HepG2 (cell line): ENCODE data around the gene NUTF2. TPM values are rescaled to one million over a fixed set of nuclear protein-coding genes. Genes with fewer than 3 reads are reported as not detected.

Experiments used
- ARID4A ChIP-seq: sonication (generic); formaldehyde crosslinking; IDR thresholded peaks from 2 replicates; pipeline ENCODE4 v1.5.0; 2020; ENCODE audit warnings: mild to moderate bottlenecking, missing genetic modification reagents, borderline replicate concordance
- ARID5B ChIP-seq: IDR thresholded peaks from 2 replicates; pipeline ENCODE4 v1.4.0; 2020; ENCODE audit warnings: mild to moderate bottlenecking, missing genetic modification reagents
- BORCS8-MEF2B ChIP-seq: sonication (generic); formaldehyde crosslinking; IDR thresholded peaks from 2 replicates; pipeline ENCODE4 v1.8.0; 2022; ENCODE audit warnings: mild to moderate bottlenecking, missing genetic modification reagents
- CEBPB ChIP-seq: IDR thresholded peaks from 2 replicates; pipeline ENCODE4 v1.6.1; 2011; ENCODE audit warnings: low read depth, low read length, improper control_type of control experiment, borderline replicate concordance
- FOXC1 ChIP-seq: sonication (generic); formaldehyde crosslinking; IDR thresholded peaks from 2 replicates; pipeline ENCODE4 v1.8.0; 2022; ENCODE audit warnings: mild to moderate bottlenecking, missing genetic modification reagents, borderline replicate concordance
- KAT2B ChIP-seq: fragments of 150-350 bp; IDR thresholded peaks from 2 replicates; pipeline ENCODE4 v1.6.1; 2014; ENCODE audit warnings: low read depth, low read length, borderline replicate concordance
- MTF2 ChIP-seq: sonication (generic); formaldehyde crosslinking; IDR thresholded peaks from 2 replicates; pipeline ENCODE4 v1.5.0; 2020; ENCODE audit warnings: missing genetic modification reagents, borderline replicate concordance
- POLR2A ChIP-seq, 2 experiments: IDR thresholded peaks; 2 replicates each; pipeline ENCODE4 v1.6.1; 2011; ENCODE audit warnings: low read depth in 2 of 2, low read length in 2 of 2, mild to moderate bottlenecking in 1 of 2, moderate library complexity in 1 of 2; ENCODE audit not compliant: insufficient read depth in 1 of 2
- SATB2 ChIP-seq: sonication (generic); formaldehyde crosslinking; IDR thresholded peaks from 2 replicates; pipeline ENCODE4 v1.5.0; 2020; ENCODE audit warnings: missing genetic modification reagents
- ZNF101 ChIP-seq: sonication (generic); formaldehyde crosslinking; IDR thresholded peaks from 2 replicates; pipeline ENCODE4 v1.4.0; 2020; ENCODE audit warnings: mild to moderate bottlenecking, low read depth, missing genetic modification reagents, borderline replicate concordance
- ZNF501 ChIP-seq: sonication (generic); formaldehyde crosslinking; IDR thresholded peaks from 2 replicates; pipeline ENCODE4 v1.5.1; 2020; ENCODE audit warnings: mild to moderate bottlenecking, moderate library complexity, missing genetic modification reagents
- ZNF589 ChIP-seq: sonication (generic); formaldehyde crosslinking; conservative IDR thresholded peaks from 2 replicates; pipeline ENCODE4 v1.8.0; 2022; ENCODE audit warnings: mild to moderate bottlenecking, moderate library complexity, missing genetic modification reagents
- polyA plus RNA-seq, 8 experiments: library from polyadenylated mRNA; depleted of rRNA in 3 of 8; stranded (reverse) in 7 of 8; unstranded in 1 of 8; fragments of >200 nt; fragmentation: Illumina TruSeq in 4 of 8; extraction: Trizol in 4 of 8; gene quantifications; 2 replicates each; pipeline versions ENCODE4 v1.2.1 to v1.2.3, GENCODE V29; 2011 to 2016; ENCODE audit warnings: low read depth in 4 of 8, missing spikeins in 1 of 8, mixed read lengths in 1 of 8; ENCODE audit not compliant: insufficient read depth in 1 of 8
- total RNA-seq, 5 experiments: library from RNA; depleted of rRNA; stranded (reverse); fragments of >200 nt; fragmentation: Illumina TruSeq; extraction: Trizol; gene quantifications; 2 replicates each; pipeline ENCODE4 v1.2.3, GENCODE V29; 2016; ENCODE audit warnings: low read depth in 1 of 5
- TF ChIP-seq, protein P1 (sequence below): sonication (generic); formaldehyde crosslinking; IDR thresholded peaks from 2 replicates; pipeline ENCODE4 v1.4.0; 2020; ENCODE audit warnings: missing genetic modification reagents
- TF ChIP-seq, protein P2 (sequence below): sonication (generic); formaldehyde crosslinking; IDR thresholded peaks from 2 replicates; pipeline ENCODE4 v1.4.0; 2020; ENCODE audit warnings: mild to moderate bottlenecking, missing genetic modification reagents

NUTF2 gene
- total and polyA plus RNA-seq, 2 of the 13 experiments (the other 11 are each of a cell fraction or from before 2014, with no cell fraction given) = 168 to 214 TPM

DNA sequence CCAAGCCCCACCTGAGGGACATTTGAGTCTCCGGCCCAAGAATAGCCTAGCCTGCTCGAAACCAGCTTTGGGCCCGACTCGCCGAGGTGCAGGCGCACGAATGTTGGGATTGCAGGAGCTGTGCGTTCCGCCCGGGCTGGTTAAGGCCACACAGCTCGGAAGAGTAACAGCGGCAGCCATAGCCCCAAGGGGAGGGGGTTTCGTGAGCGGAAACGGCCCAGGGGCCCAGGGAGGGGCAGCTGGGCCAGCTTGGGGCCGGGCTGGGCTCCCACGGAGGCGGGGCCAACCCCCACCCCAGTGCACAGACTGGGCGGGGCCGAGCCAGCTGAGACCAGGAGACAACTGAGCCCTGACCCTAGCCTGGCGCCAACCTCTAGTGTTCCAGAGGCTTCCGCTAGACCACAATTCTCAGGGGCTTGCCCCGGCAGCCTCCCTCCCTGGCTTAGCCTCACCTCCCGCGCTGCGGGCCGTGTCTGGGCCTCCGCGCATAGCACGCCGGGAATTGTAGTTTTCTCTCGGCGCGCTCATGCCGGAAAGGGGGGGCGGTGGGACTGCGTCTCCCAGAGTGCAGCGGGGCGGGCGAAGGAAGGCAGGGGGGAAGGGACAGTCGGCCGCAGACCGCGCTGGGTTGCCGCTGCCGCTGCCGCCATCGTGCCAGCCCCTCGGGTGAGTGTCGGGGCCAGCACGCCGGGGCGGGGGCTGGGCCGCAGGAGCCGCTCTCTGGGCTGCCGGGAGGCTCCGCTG, at the start of gene NUTF2 (continued):
- TF ChIP-seq ZNF101 (CRISPR knock-in tag) (no peak), MTF2 (no peak), POLR2A (IDR thresholded peaks at IDR 0.05; ENCODE audit: insufficient read depth in 1 of 2, low read depth in 2 of 2, low read length in 2 of 2) (peak in 1 of 2 experiments; percentile 75; a peak in 2 of 4 replicates), ARID4A (CRISPR knock-in tag) (peak; percentile 94), ARID5B (CRISPR knock-in tag) (peak; percentile 79), KAT2B (no peak), CEBPB (no peak), FOXC1 (peak; percentile 31; the same call in 1 of the 2 replicates), ZNF589 (CRISPR knock-in tag) (peak; percentile 94; the same call in 1 of the 2 replicates), ZNF501 (CRISPR knock-in tag) (peak; percentile 91), BORCS8-MEF2B (peak; percentile 77; the same call in 1 of the 2 replicates), SATB2 (peak; percentile 66; the same call in 1 of the 2 replicates)
- TF ChIP-seq, protein P1, sequence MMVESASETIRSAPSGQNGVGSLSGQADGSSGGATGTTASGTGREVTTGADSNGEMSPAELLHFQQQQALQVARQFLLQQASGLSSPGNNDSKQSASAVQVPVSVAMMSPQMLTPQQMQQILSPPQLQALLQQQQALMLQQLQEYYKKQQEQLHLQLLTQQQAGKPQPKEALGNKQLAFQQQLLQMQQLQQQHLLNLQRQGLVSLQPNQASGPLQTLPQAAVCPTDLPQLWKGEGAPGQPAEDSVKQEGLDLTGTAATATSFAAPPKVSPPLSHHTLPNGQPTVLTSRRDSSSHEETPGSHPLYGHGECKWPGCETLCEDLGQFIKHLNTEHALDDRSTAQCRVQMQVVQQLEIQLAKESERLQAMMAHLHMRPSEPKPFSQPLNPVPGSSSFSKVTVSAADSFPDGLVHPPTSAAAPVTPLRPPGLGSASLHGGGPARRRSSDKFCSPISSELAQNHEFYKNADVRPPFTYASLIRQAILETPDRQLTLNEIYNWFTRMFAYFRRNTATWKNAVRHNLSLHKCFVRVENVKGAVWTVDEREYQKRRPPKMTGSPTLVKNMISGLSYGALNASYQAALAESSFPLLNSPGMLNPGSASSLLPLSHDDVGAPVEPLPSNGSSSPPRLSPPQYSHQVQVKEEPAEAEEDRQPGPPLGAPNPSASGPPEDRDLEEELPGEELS = peak; percentile 77
- TF ChIP-seq, protein P2, sequence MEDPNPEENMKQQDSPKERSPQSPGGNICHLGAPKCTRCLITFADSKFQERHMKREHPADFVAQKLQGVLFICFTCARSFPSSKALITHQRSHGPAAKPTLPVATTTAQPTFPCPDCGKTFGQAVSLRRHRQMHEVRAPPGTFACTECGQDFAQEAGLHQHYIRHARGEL (CRISPR knock-in tag) = peak; percentile 49; the same call in 1 of the 2 replicates
